HCT116 (cell line): Measurements from ENCODE around the gene ERBB4. TPM values are rescaled to one million over a fixed set of nuclear protein-coding genes. Genes with fewer than 3 reads are reported as not detected.

Experiments
- ATAC-seq: fragments of 200-7000 bp; cut with Tn5 transposase; 2 replicates; pipeline ENCODE4 v1.9.1; 2020; ENCODE audit warnings: mild to moderate bottlenecking, moderate library complexity
- BruUV-seq: library from RNA; stranded (reverse); fragments of 400-500 nt; replicated peaks from 2 replicates; lab custom pipeline; 2021; lab: Mats Ljungman, UMichigan
- CTCF ChIA-PET: fragments of 300-600 bp; sonication (Branson Sonifier 250); formaldehyde crosslinking; loops from one replicate; lab custom pipeline; 2021; ENCODE audit warnings: antibody characterized with exemption; lab: Charles Lee
- POLR2A ChIA-PET: fragments of 300-600, 350-600 bp; sonication (Branson Sonifier 250); formaldehyde crosslinking; loops from one replicate; lab custom pipeline; 2021; ENCODE audit warnings: antibody characterized with exemption; lab: Charles Lee
- RAD21 ChIA-PET, 2 experiments: fragments of 300-600 bp; sonication (Branson Sonifier 250); formaldehyde crosslinking; loops; one replicate each; lab custom pipeline; 2023; ENCODE audit warnings: low total read pairs in 2 of 2; ENCODE audit not compliant: uncharacterized antibody in 2 of 2, unreplicated experiment in 2 of 2, low non-redundant PET in 1 of 2; lab: Charles Lee
- DNase-seq: peaks from one replicate; pipeline ENCODE4 v3.0.0-alpha.2; 2010; ENCODE audit warnings: low read depth, low spot score
- H2AFZ ChIP-seq: fragments of 200-600 bp; shearing (Covaris generic), sonication (generic); 2 replicates; pipeline ENCODE4 v1.6.1; 2017; ENCODE audit warnings: low read depth, mixed run types, mixed read lengths, antibody characterized with exemption, low read length; ENCODE audit not compliant: poor library complexity, severe bottlenecking
- H3K27ac ChIP-seq: 2 replicates; pipeline ENCODE4 v1.5.1; 2012; ENCODE audit warnings: low read depth, low read length
- H3K27me3 ChIP-seq: fragments of 200-600 bp; sonication (generic); 2 replicates; pipeline ENCODE4 v1.6.1; 2016; ENCODE audit warnings: mixed run types, low read length, mixed read lengths; ENCODE audit not compliant: insufficient read depth
- H3K36me3 ChIP-seq, 2 experiments: fragments of 200-500 bp in 1 of 2; fragments of 200-600 bp in 1 of 2; sonication (Bioruptor generic) in 1 of 2; sonication (generic) in 1 of 2; 2 replicates each; pipeline versions ENCODE4 v1.5.1 to v1.6.1; 2014 to 2016; ENCODE audit warnings: low read length in 2 of 2, inconsistent platforms in 1 of 2, mixed read lengths in 1 of 2, mixed run types in 1 of 2; ENCODE audit not compliant: insufficient read depth in 2 of 2, control insufficient read depth in 1 of 2
- H3K4me1 ChIP-seq, 2 experiments: fragments of 200-600 bp in 1 of 2; sonication (generic) in 1 of 2; 2 replicates each; pipeline versions ENCODE4 v1.5.1 to v1.6.1; 2012 to 2017; ENCODE audit warnings: low read length in 2 of 2, inconsistent platforms in 1 of 2, mild to moderate bottlenecking in 1 of 2, mixed read lengths in 1 of 2, mixed run types in 1 of 2, moderate library complexity in 1 of 2; ENCODE audit not compliant: insufficient read depth in 2 of 2, control insufficient read depth in 1 of 2
- H3K4me2 ChIP-seq: fragments of 200-600 bp; sonication (generic); 2 replicates; pipeline ENCODE4 v1.6.1; 2017; ENCODE audit warnings: mixed run types, low read length, mixed read lengths
- H3K4me3 ChIP-seq, 2 experiments: fragments of 200-600 bp in 1 of 2; sonication (generic) in 1 of 2; replicated peaks in 1 of 2; 2 replicates each; pipeline ENCODE4 v1.5.1; 2011 to 2016; ENCODE audit warnings: low read length in 2 of 2, control low read depth in 1 of 2, low read depth in 1 of 2, mild to moderate bottlenecking in 1 of 2, mixed read lengths in 1 of 2, mixed run types in 1 of 2
- H3K79me2 ChIP-seq: fragments of 200-600 bp; sonication (generic); 2 replicates; pipeline ENCODE4 v1.6.1; 2017; ENCODE audit warnings: mild to moderate bottlenecking, mixed run types, low read length, moderate library complexity, mixed read lengths; ENCODE audit not compliant: insufficient read depth
- H3K9ac ChIP-seq: fragments of 200-600 bp; sonication (generic); 2 replicates; pipeline ENCODE4 v1.6.1; 2016; ENCODE audit warnings: low read length, mixed read lengths
- H3K9me2 ChIP-seq: fragments of 200-600 bp; sonication (generic), shearing (Covaris generic); 2 replicates; pipeline ENCODE4 v1.6.1; 2017; ENCODE audit warnings: mixed run types, mild to moderate bottlenecking, moderate library complexity; ENCODE audit not compliant: insufficient read depth
- H3K9me3 ChIP-seq, 2 experiments: fragments of 200-500 bp in 1 of 2; fragments of 200-600 bp in 1 of 2; sonication (Bioruptor generic) in 1 of 2; sonication (generic) in 1 of 2; 2 replicates each; pipeline ENCODE4 v1.6.1; 2014 to 2017; ENCODE audit warnings: low read length in 2 of 2, mixed read lengths in 2 of 2, inconsistent platforms in 1 of 2, low read depth in 1 of 2, mild to moderate bottlenecking in 1 of 2, mixed run types in 1 of 2, moderate library complexity in 1 of 2; ENCODE audit not compliant: control insufficient read depth in 1 of 2, insufficient read depth in 1 of 2
- H4K20me1 ChIP-seq: fragments of 200-600 bp; sonication (generic), shearing (Covaris generic); 2 replicates; pipeline ENCODE4 v1.6.1; 2017; ENCODE audit warnings: mixed run types, mild to moderate bottlenecking, moderate library complexity; ENCODE audit not compliant: insufficient read depth
- CBX3 ChIP-seq: IDR thresholded peaks from 2 replicates; pipeline ENCODE4 v1.6.1; 2012; ENCODE audit warnings: low read depth
- CEBPB ChIP-seq: IDR thresholded peaks from 2 replicates; pipeline ENCODE4 v1.6.1; 2012; ENCODE audit warnings: low read depth
- EGR1 ChIP-seq: IDR thresholded peaks from 2 replicates; pipeline ENCODE4 v1.6.1; 2012; ENCODE audit warnings: low read depth
- ELF1 ChIP-seq: IDR thresholded peaks from 2 replicates; pipeline ENCODE4 v1.6.1; 2012; ENCODE audit warnings: low read depth, borderline replicate concordance
- EZH2 ChIP-seq: fragments of 200-600 bp; sonication (generic); IDR thresholded peaks from 2 replicates; pipeline ENCODE4 v1.6.1; 2017; ENCODE audit warnings: antibody characterized with exemption, mixed run types
- FOSL1 ChIP-seq: IDR thresholded peaks from 2 replicates; pipeline ENCODE4 v1.6.1; 2012; ENCODE audit warnings: low read depth
- POLR2A ChIP-seq: IDR thresholded peaks from 2 replicates; pipeline ENCODE4 v1.7.0; 2011; ENCODE audit warnings: borderline replicate concordance; ENCODE audit not compliant: insufficient read depth, insufficient read length; ENCODE audit errors: extremely low read depth
- POLR2AphosphoS5 ChIP-seq: IDR thresholded peaks from 2 replicates; pipeline ENCODE4 v1.6.1; 2011; ENCODE audit warnings: mild to moderate bottlenecking, low read depth, low read length, moderate library complexity
- RAD21 ChIP-seq: IDR thresholded peaks from 2 replicates; pipeline ENCODE4 v1.6.1; 2012; ENCODE audit warnings: low read depth, mild to moderate bottlenecking
- SIN3A ChIP-seq: IDR thresholded peaks from 2 replicates; pipeline ENCODE4 v1.6.1; 2012; ENCODE audit warnings: low read depth
- SP1 ChIP-seq: IDR thresholded peaks from 2 replicates; pipeline ENCODE4 v1.6.1; 2012; ENCODE audit warnings: low read depth
- SRF ChIP-seq: IDR thresholded peaks from 2 replicates; pipeline ENCODE4 v1.6.1; 2012; ENCODE audit warnings: low read depth
- YY1 ChIP-seq: IDR thresholded peaks from 2 replicates; pipeline ENCODE4 v1.6.1; 2011; ENCODE audit warnings: low read length, low read depth, moderate library complexity, mild to moderate bottlenecking; ENCODE audit not compliant: insufficient replicate concordance; ENCODE audit errors: extremely low read depth
- ZFX ChIP-seq: fragments of 450-650 bp; IDR thresholded peaks from 2 replicates; pipeline ENCODE4 v1.6.1; 2017
- ZNF274 ChIP-seq: fragments of 200-500 bp; sonication (Bioruptor generic); IDR thresholded peaks from 2 replicates; pipeline ENCODE4 v1.6.1; 2014; ENCODE audit warnings: mild to moderate bottlenecking, low read depth, low read length, inconsistent platforms
- intact Hi-C: fragments of 100-400 bp; cut with micrococcal nuclease; formaldehyde crosslinking; loops from 2 replicates; pipeline ENCODE4 v1.10.0; 2022
- total RNA-seq: library from RNA; stranded (reverse); gene quantifications from one replicate; pipeline ENCODE4 v1.2.1, GENCODE V29; 2021; ENCODE audit not compliant: unreplicated experiment
- TF ChIP-seq, protein P1 (sequence below): IDR thresholded peaks from 2 replicates; pipeline ENCODE4 v1.6.1; 2011; ENCODE audit warnings: mild to moderate bottlenecking, low read length, moderate library complexity; ENCODE audit not compliant: insufficient replicate concordance; ENCODE audit errors: extremely low read depth
- TF ChIP-seq, protein P2 (sequence below): IDR thresholded peaks from 2 replicates; pipeline ENCODE4 v1.6.1; 2012
- TF ChIP-seq, protein P3 (sequence below): IDR thresholded peaks from 2 replicates; pipeline ENCODE4 v1.6.1; 2012

The ERBB4 gene
- total RNA-seq, 1 experiment from 2014 or later: 0.10 TPM

DNA sequence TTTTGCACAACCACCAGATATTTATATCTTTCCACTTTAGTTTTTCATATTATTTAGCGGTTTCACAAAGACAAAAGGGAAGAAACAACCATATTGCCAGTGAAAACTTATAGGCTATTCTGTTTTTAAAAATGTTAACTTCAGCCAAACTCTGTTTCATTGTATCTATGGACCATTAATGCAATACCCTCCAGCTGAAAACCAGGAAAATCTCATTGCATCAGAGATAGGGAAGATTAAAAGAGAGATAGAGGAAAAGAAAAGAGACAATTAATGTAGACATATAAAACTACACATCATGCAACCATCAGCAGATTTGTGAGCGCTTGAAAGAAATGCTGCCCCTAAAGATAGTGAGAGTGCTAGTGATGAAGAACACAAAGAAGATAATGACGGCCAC lies 970.2 kb downstream of the ERBB4 start:
- Histone ChIP-seq H3K79me2 (no peaks in the 10 kb centered on the region), H3K36me3 (no peaks in the 10 kb centered on the region; a peak in 1 of 4 replicates), H4K20me1 (no peaks in the 10 kb centered on the region), H3K27me3 (no peaks in the 10 kb centered on the region), H3K4me1 (no peaks in the 10 kb centered on the region), H2AFZ (no peak overlapping the region), H3K9ac (no peak overlapping the region), H3K9me3 (no peaks in the 10 kb centered on the region), H3K4me3 (no peak overlapping the region), H3K27ac (no peak overlapping the region), H3K4me2 (no peak overlapping the region), H3K9me2 (no peaks in the 10 kb centered on the region)
- ATAC-seq (no peak), DNase-seq (no peak)
- intact Hi-C loops: no loop called here
- ChIA-PET CTCF (no interaction called here), POLR2A (no interaction called here), RAD21 (no interaction called here)
- no TSS peak for BruUV-seq
- TF ChIP-seq SIN3A (no peak), ZFX (no peak), YY1 (no peak)

DNA sequence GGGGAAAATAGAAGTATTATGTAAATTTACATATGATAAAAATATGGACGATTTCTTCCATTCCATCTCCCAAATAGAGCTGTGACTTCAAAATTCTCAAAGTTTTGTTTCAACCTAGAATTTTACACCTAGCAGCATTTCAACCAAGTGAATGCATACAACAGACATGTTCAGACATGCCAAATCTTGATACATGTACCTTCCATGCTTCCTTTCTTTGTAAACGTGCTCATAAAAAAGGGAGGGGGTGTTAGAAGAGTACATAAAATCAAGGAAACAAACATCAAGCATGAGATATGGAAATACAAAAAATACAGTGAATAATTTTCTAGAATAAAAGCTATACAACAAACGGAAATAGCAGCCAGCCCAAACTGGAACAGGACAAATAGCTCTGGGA lies 974.2 kb downstream of the ERBB4 start:
- H3K9ac ChIP-seq: no peak overlapping the region
- no peak for DNase-seq

More for the DNA sequence above, 974.2 kb downstream of the ERBB4 start:
- Histone ChIP-seq H2AFZ (no peak overlapping the region), H3K9me2 (no peaks in the 10 kb centered on the region), H3K79me2 (no peaks in the 10 kb centered on the region), H3K4me2 (no peak overlapping the region), H4K20me1 (no peaks in the 10 kb centered on the region), H3K4me3 (no peak overlapping the region), H3K36me3 (no peaks in the 10 kb centered on the region; a peak in 1 of 4 replicates), H3K27me3 (no peaks in the 10 kb centered on the region), H3K4me1 (no peaks in the 10 kb centered on the region), H3K27ac (no peak overlapping the region), H3K9me3 (no peaks in the 10 kb centered on the region)
- BruUV-seq: no TSS peak
- CTCF ChIA-PET: no interaction called here
- POLR2A ChIA-PET: no interaction called here
- TF ChIP-seq ELF1: no peak
- no peak for TF ChIP-seq POLR2A
- TF ChIP-seq RAD21: no peak
- TF ChIP-seq, protein P1, sequence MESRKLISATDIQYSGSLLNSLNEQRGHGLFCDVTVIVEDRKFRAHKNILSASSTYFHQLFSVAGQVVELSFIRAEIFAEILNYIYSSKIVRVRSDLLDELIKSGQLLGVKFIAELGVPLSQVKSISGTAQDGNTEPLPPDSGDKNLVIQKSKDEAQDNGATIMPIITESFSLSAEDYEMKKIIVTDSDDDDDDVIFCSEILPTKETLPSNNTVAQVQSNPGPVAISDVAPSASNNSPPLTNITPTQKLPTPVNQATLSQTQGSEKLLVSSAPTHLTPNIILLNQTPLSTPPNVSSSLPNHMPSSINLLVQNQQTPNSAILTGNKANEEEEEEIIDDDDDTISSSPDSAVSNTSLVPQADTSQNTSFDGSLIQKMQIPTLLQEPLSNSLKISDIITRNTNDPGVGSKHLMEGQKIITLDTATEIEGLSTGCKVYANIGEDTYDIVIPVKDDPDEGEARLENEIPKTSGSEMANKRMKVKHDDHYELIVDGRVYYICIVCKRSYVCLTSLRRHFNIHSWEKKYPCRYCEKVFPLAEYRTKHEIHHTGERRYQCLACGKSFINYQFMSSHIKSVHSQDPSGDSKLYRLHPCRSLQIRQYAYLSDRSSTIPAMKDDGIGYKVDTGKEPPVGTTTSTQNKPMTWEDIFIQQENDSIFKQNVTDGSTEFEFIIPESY: no peak
- TF ChIP-seq EZH2: no peak
- TF ChIP-seq SRF: no peak
- no peak for TF ChIP-seq SIN3A
- TF ChIP-seq FOSL1: no peak
- TF ChIP-seq, protein P2, sequence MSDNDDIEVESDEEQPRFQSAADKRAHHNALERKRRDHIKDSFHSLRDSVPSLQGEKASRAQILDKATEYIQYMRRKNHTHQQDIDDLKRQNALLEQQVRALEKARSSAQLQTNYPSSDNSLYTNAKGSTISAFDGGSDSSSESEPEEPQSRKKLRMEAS: no peak
- no peak for TF ChIP-seq CBX3
- TF ChIP-seq POLR2AphosphoS5: no peak
- no peak for TF ChIP-seq ZFX
- TF ChIP-seq, protein P3, sequence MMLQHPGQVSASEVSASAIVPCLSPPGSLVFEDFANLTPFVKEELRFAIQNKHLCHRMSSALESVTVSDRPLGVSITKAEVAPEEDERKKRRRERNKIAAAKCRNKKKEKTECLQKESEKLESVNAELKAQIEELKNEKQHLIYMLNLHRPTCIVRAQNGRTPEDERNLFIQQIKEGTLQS: no peak
- no peak for TF ChIP-seq SP1
- no peak for TF ChIP-seq ZNF274
- no peak for TF ChIP-seq CEBPB
- TF ChIP-seq EGR1: no peak
- no peak for ATAC-seq
- intact Hi-C loops: no loop called here
- RAD21 ChIA-PET: no interaction called here
